ENCODE data around the gene ZSCAN2. TPM values are rescaled to one million over a fixed set of nuclear protein-coding genes. Genes with fewer than 3 reads are reported as not detected.
"Not testable (repeated sequence)": the region's sequence is repeated elsewhere in the genome, so short reads cannot be mapped to it uniquely, and the experiment has no call there.

ZSCAN2 gene
- total RNA-seq, 1 donor: 5.2 TPM

DNA sequence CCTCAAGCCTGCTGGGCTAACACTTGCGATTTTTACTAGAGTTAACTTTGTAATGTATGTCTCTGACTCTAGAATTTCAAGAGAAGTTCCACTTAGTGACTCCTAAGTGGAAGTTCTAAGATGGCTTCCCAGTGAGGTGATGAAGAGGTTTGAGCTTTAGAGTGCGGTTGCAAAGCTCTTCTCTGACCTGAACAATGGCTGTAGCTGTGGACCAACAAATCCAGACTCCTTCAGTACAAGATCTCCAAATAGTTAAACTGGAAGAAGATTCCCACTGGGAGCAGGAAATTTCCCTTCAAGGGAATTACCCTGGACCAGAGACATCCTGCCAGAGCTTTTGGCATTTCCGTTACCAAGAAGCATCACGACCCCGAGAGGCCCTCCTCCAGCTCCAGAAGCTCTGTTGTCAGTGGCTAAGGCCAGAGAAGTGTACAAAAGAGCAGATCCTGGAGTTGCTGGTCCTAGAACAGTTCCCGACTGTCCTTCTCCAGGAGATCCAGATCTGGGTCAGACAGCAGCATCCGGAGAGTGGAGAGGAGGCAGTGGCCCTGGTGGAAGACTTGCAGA lies 31.0 kb downstream of the ZSCAN2 start:
- peak overlapping the region; percentile 86 for H3K4me3 ChIP-seq (ENCODE audit: low read depth, low read length)
- TF ChIP-seq, protein P1, sequence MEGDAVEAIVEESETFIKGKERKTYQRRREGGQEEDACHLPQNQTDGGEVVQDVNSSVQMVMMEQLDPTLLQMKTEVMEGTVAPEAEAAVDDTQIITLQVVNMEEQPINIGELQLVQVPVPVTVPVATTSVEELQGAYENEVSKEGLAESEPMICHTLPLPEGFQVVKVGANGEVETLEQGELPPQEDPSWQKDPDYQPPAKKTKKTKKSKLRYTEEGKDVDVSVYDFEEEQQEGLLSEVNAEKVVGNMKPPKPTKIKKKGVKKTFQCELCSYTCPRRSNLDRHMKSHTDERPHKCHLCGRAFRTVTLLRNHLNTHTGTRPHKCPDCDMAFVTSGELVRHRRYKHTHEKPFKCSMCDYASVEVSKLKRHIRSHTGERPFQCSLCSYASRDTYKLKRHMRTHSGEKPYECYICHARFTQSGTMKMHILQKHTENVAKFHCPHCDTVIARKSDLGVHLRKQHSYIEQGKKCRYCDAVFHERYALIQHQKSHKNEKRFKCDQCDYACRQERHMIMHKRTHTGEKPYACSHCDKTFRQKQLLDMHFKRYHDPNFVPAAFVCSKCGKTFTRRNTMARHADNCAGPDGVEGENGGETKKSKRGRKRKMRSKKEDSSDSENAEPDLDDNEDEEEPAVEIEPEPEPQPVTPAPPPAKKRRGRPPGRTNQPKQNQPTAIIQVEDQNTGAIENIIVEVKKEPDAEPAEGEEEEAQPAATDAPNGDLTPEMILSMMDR (IDR thresholded peaks at IDR 0.05; ENCODE audit: insufficient read depth, low read length): no peak
- DNase-seq (ENCODE audit: low read depth): no peak

DNA sequence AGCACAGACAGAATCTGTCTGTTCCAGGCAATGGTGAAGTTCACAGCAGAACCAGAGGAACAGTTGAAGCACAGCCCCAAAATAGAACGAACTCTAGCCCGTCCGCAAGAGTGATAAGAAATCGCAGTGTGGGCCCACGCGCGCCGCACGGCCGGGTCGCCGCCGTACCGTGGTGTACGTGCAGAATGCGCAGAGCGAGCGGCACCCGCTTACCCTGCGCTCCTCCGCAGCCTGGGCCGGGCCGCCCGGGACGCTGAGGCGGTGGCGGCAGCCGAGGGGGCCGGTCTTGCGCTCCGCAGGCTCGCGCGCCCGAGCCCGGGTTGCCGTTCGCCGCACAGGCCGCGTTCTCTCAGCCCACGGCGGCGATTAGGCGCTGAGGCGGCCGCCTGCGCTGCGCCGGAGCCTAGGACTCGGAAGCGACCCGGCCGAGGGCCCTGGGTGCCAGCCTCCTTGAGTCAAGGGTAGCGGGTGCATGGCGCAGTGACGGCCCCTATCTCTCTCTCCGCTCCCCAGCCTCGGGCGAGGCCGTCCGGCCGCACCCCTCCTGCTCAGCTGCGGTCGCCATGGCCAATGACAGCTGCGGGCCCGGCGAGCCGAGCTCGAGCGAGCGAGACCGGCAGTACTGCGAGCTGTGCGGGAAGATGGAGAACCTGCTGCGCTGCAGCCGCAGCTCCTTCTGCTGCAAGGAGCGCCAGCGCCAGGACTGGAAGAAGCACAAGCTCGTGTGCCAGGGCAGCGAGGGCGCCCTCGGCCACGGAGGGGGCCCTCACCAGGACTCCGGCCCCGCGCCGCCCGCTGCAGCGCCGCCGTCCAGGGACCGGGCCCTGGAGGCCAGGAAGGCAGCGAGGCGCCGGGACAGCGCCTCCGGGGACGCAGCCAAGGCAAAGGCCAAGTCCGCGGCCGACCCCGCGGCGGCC lies 32.8 kb downstream of the ZSCAN2 start:
- TF ChIP-seq, protein P1 (IDR thresholded peaks at IDR 0.05; ENCODE audit: insufficient read depth, low read length): no peak
- peak; percentile 64 for DNase-seq (ENCODE audit: low read depth)
- H3K4me3 ChIP-seq (ENCODE audit: low read depth, low read length): peak overlapping the region; percentile 86

DNA sequence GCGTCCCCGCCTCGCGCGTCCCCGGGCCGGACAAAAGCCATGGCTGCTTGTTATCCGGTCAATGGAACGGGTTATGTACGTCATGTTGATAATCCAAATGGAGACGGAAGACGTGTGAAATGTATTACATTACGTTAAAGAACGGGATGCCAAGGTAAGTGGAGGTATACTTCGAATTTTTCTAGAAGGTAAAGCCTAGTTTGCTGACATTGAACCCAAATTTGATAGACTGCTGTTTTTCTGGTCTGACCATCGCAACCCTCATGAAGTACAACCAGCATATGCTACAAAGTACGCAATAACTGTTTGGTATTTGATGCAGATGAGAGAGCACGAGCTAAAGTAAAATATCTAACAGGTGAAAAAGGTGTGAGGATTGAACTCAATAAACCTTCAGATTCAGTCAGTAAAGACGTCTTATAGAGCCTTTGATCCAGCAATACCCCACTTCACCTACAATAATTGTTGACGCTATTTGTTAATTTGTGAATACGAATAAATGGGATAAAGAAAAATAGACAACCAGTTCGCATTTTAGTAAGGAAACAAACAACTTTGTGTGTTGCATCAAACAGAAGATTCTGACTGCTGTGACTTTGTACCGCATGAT lies 33.5 kb downstream of the ZSCAN2 start:
- DNase-seq (ENCODE audit: low read depth): peak; percentile 15
- peak overlapping the region; percentile 86 for H3K4me3 ChIP-seq (ENCODE audit: low read depth, low read length)
- TF ChIP-seq, protein P1 (IDR thresholded peaks at IDR 0.05; ENCODE audit: insufficient read depth, low read length): no peak

DNA sequence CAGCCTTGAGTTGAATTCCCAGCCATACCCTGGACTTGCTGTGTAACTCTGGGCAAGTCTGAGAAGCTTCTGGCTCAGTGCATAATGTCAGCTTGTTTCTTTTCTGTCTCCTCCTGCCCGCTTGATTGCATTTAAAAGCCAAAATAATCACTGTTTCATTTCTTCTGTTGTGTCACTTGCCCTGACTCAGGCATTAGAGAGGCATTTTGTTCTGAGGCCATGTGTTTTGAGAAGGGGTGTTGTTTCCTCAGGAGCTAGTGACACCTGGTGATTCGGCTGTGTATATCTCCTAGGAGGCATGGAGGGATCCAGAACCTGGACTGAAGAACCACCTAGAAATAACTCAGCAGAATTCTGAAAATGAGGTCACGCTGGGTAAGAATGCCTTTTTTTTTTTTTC lies 37.3 kb downstream of the ZSCAN2 start:
- DNase-seq (ENCODE audit: low read depth): peak; percentile 46
- TF ChIP-seq, protein P1 (IDR thresholded peaks at IDR 0.05; ENCODE audit: insufficient read depth, low read length): no peak
- H3K4me3 ChIP-seq (ENCODE audit: low read depth, low read length): no peak overlapping the region

DNA sequence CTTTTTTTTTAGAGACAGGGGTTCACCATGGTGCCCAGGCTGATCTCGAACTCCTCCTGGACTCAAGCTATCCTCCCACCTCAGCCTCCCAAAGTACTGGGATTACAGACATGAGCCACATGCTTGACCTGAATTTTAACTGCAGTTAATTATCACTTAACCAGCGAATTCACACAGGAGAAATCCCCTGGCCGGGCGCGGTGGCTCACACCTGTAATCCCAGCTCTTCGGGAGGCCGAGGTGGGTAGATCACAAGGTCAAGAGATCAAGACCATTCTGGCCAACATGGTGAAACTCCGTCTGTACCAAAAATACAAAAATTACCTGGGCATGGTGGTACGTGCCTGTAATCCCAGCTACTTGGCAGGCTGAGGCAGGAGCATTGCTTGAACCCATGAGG lies 41.1 kb downstream of the ZSCAN2 start:
- not testable (repeated sequence) for H3K4me3 ChIP-seq (ENCODE audit: low read depth, low read length); DNase-seq (ENCODE audit: low read depth)

DNA sequence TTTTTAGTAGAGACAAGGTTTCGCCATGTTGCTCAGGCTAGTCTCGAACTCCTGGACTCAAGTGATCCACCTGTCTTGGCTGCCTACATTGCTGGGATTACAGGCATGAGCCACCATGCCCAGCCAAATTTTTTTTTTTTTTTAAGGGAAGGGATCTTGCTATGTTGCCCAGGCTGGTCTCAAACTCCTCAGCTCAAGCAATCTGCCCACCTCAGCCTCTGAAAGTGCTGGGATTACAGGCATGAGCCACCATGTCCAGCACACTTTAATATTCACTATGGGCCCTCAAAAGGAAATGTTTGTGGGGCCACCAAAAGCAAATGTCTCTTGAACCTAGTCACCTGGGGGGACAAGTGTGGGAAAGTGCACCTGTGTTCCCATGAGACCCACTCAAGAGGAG lies 41.8 kb downstream of the ZSCAN2 start:
- not testable (repeated sequence) for H3K4me3 ChIP-seq (ENCODE audit: low read depth, low read length); DNase-seq (ENCODE audit: low read depth)

DNA sequence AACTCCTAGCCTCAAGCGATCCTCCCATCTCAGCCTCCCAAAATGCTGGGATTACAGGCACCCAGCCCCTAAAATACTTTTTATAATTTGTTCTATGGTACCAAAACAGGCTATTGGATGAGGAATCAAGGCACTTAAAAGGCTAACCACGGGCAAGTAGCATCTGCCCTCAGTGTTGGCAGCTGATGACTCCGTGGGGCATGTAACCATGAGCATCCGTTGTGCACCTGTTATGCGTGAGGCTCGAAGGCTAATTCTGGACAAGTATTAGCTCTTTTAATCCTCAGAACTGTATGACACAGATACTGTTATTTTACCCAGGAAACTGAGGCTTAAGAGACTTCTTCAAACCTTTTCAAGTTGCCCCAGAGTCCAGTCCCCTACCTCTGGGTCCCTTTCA lies 43.0 kb downstream of the ZSCAN2 start:
- TF ChIP-seq, protein P1 (IDR thresholded peaks at IDR 0.05; ENCODE audit: insufficient read depth, low read length): no peak
- DNase-seq (ENCODE audit: low read depth): no peak

More for the DNA sequence above, 43.0 kb downstream of the ZSCAN2 start:
- H3K4me3 ChIP-seq (ENCODE audit: low read depth, low read length): no peak overlapping the region

All from fibroblast of the aortic adventitia (primary cell).